Progenitor cell of endocrine pancreas (in vitro differentiated cells): ENCODE measurements around the gene ARSG. TPM values are rescaled to one million over a fixed set of nuclear protein-coding genes. Genes with fewer than 3 reads are reported as not detected.

Experiments
- DNase-seq: peaks from one replicate; pipeline ENCODE4 v3.0.0; 2021; ENCODE audit warnings: low spot score; ENCODE audit not compliant: unreplicated experiment
- H3K27ac Mint-ChIP-seq: 2 replicates; pipeline ENCODE4 v1.8.0; 2021; ENCODE audit warnings: mild to moderate bottlenecking, moderate library complexity, mixed read lengths
- H3K27me3 Mint-ChIP-seq: 2 replicates; pipeline ENCODE4 v1.8.0; 2021; ENCODE audit warnings: mixed read lengths
- H3K36me3 Mint-ChIP-seq: 2 replicates; pipeline ENCODE4 v1.8.0; 2022; ENCODE audit warnings: mixed read lengths; ENCODE audit not compliant: insufficient read depth
- H3K4me1 Mint-ChIP-seq: 2 replicates; pipeline ENCODE4 v1.8.0; 2021; ENCODE audit warnings: low read depth, mixed read lengths
- H3K4me3 Mint-ChIP-seq: 2 replicates; pipeline ENCODE4 v1.8.0; 2021; ENCODE audit warnings: low read depth, mild to moderate bottlenecking, moderate library complexity, mixed read lengths
- H3K9me3 Mint-ChIP-seq: 2 replicates; pipeline ENCODE4 v1.8.0; 2021; ENCODE audit warnings: low read depth, mixed read lengths
- total RNA-seq: library from RNA; stranded (reverse); gene quantifications from 2 replicates; pipeline ENCODE4 v1.2.1, GENCODE V29; 2021
- TF ChIP-seq, protein P1 (sequence below): fragments of 200-600 bp; sonication (generic); IDR thresholded peaks from one replicate; pipeline ENCODE4 v1.5.0; 2021; ENCODE audit warnings: antibody characterized with exemption, mild to moderate bottlenecking; ENCODE audit not compliant: unreplicated experiment

ARSG gene
- total RNA-seq, 1 donor from 2014 or later: 2.6 TPM

DNA sequence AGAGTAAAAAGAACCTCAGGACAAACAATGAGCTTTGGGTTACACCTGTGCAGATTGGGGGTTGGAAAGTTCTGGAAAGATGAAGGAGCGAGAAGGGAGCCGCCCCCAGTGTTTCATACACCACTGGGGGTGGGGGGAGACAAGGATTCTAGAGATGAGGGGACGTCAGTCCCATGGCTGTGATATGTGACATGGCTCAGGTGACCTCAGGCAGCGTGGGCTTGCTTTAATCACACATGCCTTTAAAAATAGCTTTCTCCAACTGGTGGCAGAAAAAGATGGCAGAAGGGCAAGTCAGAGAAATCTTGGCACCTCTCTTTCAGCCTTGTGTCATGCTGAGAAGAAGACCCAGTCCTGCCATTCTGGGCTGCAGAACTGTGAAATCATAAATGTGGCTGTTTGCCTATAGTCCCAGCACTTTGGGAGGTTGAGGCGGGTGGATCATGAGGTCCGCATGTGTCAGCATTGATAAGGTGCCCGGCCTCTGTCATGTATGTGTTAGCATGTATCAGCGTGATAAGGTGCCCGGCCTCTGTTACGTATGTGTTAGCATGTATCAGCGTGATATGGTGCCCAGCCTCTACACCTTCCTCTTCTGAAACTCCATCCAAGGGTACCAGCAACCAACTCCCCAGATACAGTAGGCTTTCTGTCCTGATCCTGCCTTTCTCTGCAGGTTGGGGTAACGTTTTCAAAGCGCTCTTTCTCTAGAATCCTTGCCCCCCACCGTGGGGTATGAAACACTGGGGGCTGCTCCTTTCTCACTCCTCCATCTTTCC is 141.0 kb downstream of the ARSG start:
- Mint-ChIP-seq H3K27ac (peak overlapping the region; percentile 4), H3K36me3 (peaks cover 24% of the 10 kb centered on the region), H3K4me1 (peaks cover 2% of the 10 kb centered on the region), H3K27me3 (no peaks in the 10 kb centered on the region), H3K4me3 (no peak overlapping the region), H3K9me3 (no peaks in the 10 kb centered on the region)
- no peak for DNase-seq
- TF ChIP-seq, protein P1, sequence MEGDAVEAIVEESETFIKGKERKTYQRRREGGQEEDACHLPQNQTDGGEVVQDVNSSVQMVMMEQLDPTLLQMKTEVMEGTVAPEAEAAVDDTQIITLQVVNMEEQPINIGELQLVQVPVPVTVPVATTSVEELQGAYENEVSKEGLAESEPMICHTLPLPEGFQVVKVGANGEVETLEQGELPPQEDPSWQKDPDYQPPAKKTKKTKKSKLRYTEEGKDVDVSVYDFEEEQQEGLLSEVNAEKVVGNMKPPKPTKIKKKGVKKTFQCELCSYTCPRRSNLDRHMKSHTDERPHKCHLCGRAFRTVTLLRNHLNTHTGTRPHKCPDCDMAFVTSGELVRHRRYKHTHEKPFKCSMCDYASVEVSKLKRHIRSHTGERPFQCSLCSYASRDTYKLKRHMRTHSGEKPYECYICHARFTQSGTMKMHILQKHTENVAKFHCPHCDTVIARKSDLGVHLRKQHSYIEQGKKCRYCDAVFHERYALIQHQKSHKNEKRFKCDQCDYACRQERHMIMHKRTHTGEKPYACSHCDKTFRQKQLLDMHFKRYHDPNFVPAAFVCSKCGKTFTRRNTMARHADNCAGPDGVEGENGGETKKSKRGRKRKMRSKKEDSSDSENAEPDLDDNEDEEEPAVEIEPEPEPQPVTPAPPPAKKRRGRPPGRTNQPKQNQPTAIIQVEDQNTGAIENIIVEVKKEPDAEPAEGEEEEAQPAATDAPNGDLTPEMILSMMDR: no peak

DNA sequence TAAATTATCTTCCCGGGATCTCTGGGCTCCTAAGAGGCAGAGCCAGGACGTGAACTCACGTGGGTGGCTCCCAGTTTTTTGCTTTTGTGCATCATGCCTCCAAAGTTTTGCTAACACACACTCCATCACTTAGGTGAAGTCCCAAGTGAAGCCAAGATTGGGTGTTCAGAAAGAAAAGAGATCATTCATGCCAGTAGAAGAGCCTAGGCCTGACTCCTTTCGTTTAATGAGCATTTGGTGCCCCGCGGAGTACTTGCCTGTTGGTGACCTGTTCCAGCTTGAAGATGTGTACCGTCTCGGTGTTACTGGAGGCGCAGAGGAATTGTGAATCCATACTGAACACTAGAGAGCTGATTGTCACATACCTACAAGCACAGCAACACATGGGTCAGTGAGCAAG is 141.9 kb downstream of the ARSG start:
- TF ChIP-seq, protein P1: no peak
- Mint-ChIP-seq H3K27ac (no peak overlapping the region), H3K27me3 (no peaks in the 10 kb centered on the region), H3K36me3 (peaks cover 24% of the 10 kb centered on the region), H3K4me3 (no peak overlapping the region), H3K4me1 (peaks cover 9% of the 10 kb centered on the region), H3K9me3 (no peaks in the 10 kb centered on the region)
- DNase-seq: no peak

GRCh38 chr17:68433911-68434508 is 142.7 kb downstream of the ARSG start:
- TF ChIP-seq, protein P1: no peak
- Mint-ChIP-seq H3K27ac (no peak overlapping the region), H3K27me3 (no peaks in the 10 kb centered on the region), H3K36me3 (peaks cover 25% of the 10 kb centered on the region), H3K9me3 (no peaks in the 10 kb centered on the region), H3K4me3 (no peak overlapping the region), H3K4me1 (peaks cover 10% of the 10 kb centered on the region)
- no peak for DNase-seq

DNA sequence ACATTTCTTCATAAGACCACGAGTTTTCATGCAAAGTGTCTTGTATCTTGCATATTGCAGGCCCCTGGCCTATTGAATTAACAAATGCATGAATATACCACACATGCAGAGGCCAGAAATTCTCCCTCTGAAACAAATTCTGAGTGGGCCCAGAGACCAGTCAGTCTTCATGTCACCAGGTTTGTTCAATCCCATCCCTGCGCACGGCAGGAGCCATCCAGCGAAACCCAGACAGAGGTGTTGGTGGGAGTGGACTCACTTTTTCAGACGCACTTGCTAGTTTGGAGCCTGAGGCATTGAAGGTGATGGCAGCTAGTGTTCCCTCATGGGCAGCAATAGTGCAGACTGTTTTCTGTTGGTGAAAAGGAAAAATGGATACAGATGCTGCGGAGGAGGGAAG is 144.1 kb downstream of the ARSG start:
- TF ChIP-seq, protein P1: no peak
- Mint-ChIP-seq H3K27ac (no peak overlapping the region), H3K4me3 (no peak overlapping the region), H3K9me3 (no peaks in the 10 kb centered on the region), H3K4me1 (peaks cover 10% of the 10 kb centered on the region), H3K36me3 (peaks cover 20% of the 10 kb centered on the region), H3K27me3 (no peaks in the 10 kb centered on the region)
- no peak for DNase-seq

GRCh38 chr17:68435876-68436842 is 144.9 kb downstream of the ARSG start:
- Mint-ChIP-seq H3K4me1 (peaks cover 10% of the 10 kb centered on the region), H3K9me3 (no peaks in the 10 kb centered on the region), H3K27ac (peak overlapping the region; percentile 73), H3K4me3 (no peak overlapping the region), H3K27me3 (no peaks in the 10 kb centered on the region), H3K36me3 (peaks cover 24% of the 10 kb centered on the region)
- peak; percentile 58 for DNase-seq
- TF ChIP-seq, protein P1: peak; percentile 84
